Mesendoderm (in vitro differentiated cells): Measurements from ENCODE around the gene PLN. TPM values are rescaled to one million over a fixed set of nuclear protein-coding genes. Genes with fewer than 3 reads are reported as not detected.

Experiments
- DNase-seq: peaks from one replicate; pipeline ENCODE4 v3.0.0; 2013
- H2AK5ac ChIP-seq: 2 replicates; pipeline ENCODE4 v1.6.1; 2013; ENCODE audit warnings: low read length, inconsistent platforms
- H2BK120ac ChIP-seq: 2 replicates; pipeline ENCODE4 v1.6.1; 2013; ENCODE audit warnings: low read depth, mild to moderate bottlenecking, low read length, moderate library complexity, mixed read lengths
- H2BK15ac ChIP-seq: replicated peaks from 2 replicates; pipeline ENCODE4 v1.6.1; 2013; ENCODE audit warnings: low read depth, mild to moderate bottlenecking, moderate library complexity
- H2BK5ac ChIP-seq: 2 replicates; pipeline ENCODE4 v1.6.1; 2013; ENCODE audit warnings: low read length, inconsistent platforms
- H3K18ac ChIP-seq: 2 replicates; pipeline ENCODE4 v1.6.1; 2013; ENCODE audit warnings: mild to moderate bottlenecking, low read length, mixed read lengths
- H3K23ac ChIP-seq: one replicate; pipeline ENCODE4 v1.6.1; 2013; ENCODE audit warnings: low read length
- H3K27ac ChIP-seq: 2 replicates; pipeline ENCODE4 v1.5.1; 2013; ENCODE audit warnings: low read depth, mild to moderate bottlenecking, inconsistent platforms, low read length, moderate library complexity
- H3K27me3 ChIP-seq: 2 replicates; pipeline ENCODE4 v1.6.1; 2013; ENCODE audit warnings: low read length, control low read depth, mild to moderate bottlenecking, inconsistent platforms; ENCODE audit not compliant: insufficient read depth, poor library complexity
- H3K36me3 ChIP-seq: 2 replicates; pipeline ENCODE4 v1.6.1; 2013; ENCODE audit warnings: low read length, inconsistent platforms; ENCODE audit not compliant: control insufficient read depth, insufficient read depth
- H3K4ac ChIP-seq: one replicate; pipeline ENCODE4 v1.6.1; 2013; ENCODE audit warnings: low read depth, mild to moderate bottlenecking, low read length, moderate library complexity
- H3K4me1 ChIP-seq: 2 replicates; pipeline ENCODE4 v1.6.1; 2013; ENCODE audit warnings: low read depth, low read length, inconsistent platforms; ENCODE audit not compliant: control insufficient read depth
- H3K4me2 ChIP-seq: 2 replicates; pipeline ENCODE4 v1.6.1; 2013; ENCODE audit warnings: low read length
- H3K4me3 ChIP-seq: 2 replicates; pipeline ENCODE4 v1.5.1; 2013; ENCODE audit warnings: mild to moderate bottlenecking, low read length
- H3K56ac ChIP-seq: one replicate; pipeline ENCODE4 v1.6.1; 2013; ENCODE audit warnings: low read length
- H3K79me1 ChIP-seq: 2 replicates; pipeline ENCODE4 v1.6.1; 2013; ENCODE audit warnings: low read length, inconsistent platforms
- H3K79me2 ChIP-seq: 2 replicates; pipeline ENCODE4 v1.6.1; 2013; ENCODE audit warnings: mild to moderate bottlenecking, low read length; ENCODE audit not compliant: control insufficient read depth, insufficient read depth
- H3K9ac ChIP-seq: 2 replicates; pipeline ENCODE4 v1.6.1; 2013; ENCODE audit warnings: low read length, inconsistent platforms
- H4K5ac ChIP-seq: one replicate; pipeline ENCODE4 v1.6.1; 2013; ENCODE audit warnings: low read length
- H4K8ac ChIP-seq: one replicate; pipeline ENCODE4 v1.6.1; 2013; ENCODE audit warnings: low read depth, mild to moderate bottlenecking, control low read depth, low read length, moderate library complexity
- WGBS: extraction: QIAGEN DNeasy Blood & Tissue Kit; methylation state at CpG from one replicate; pipeline ENCODE4 v1.1.7; 2013; ENCODE audit warnings: low lambda C conversion rate, missing lambda C conversion rate; ENCODE audit not compliant: insufficient coverage; ENCODE audit errors: extremely low coverage; 5-methylcytosine and 5-hydroxymethylcytosine counted together
- polyA plus RNA-seq, 2 experiments: library from polyadenylated mRNA; stranded (reverse); fragments of 200-250 nt; gene quantifications; one replicate each; pipeline ENCODE4 v1.2.3, GENCODE V29; 2013

PLN gene
- polyA plus RNA-seq (2013, experiment 1 of 2): 0.03 TPM
- polyA plus RNA-seq (2013, experiment 2 of 2): 0.03 TPM

GRCh38 chr6:118548136-118548535 is at the start of gene PLN:
Gene PLN, plus strand, starts transcription at chr6:118548296. Its CDS starts 10,626 bp downstream, at chr6:118558922.
- Histone ChIP-seq H3K18ac (no peak within 1 kb of the TSS), H3K4me3 (no peak within 1 kb of the TSS), H3K23ac (no peak within 1 kb of the TSS), H3K4me1 (no peaks in the 10 kb centered on the region), H3K4ac (no peak within 1 kb of the TSS), H2BK120ac (no peak within 1 kb of the TSS), H2BK5ac (no peak within 1 kb of the TSS), H3K36me3 (no peaks in the 10 kb centered on the region), H4K5ac (no peak within 1 kb of the TSS), H3K79me2 (no peaks in the 10 kb centered on the region), H3K4me2 (no peak within 1 kb of the TSS), H3K27ac (no peak within 1 kb of the TSS), H4K8ac (no peak within 1 kb of the TSS), H3K27me3 (no peaks in the 10 kb centered on the region), H3K79me1 (no peaks in the 10 kb centered on the region), H2BK15ac (no peak within 1 kb of the TSS), H3K56ac (no peak within 1 kb of the TSS), H2AK5ac (no peak within 1 kb of the TSS), H3K9ac (no peak within 1 kb of the TSS)
- WGBS: no CpG with 5 or more reads among the region's 3 CpGs
- peak; percentile 23 for DNase-seq

GRCh38 chr6:118500130-118501015 is 47.7 kb upstream of the PLN start:
- H4K5ac ChIP-seq: no peak overlapping the region
- no peak overlapping the region for H4K8ac ChIP-seq
- no peaks in the 10 kb centered on the region for H3K79me1 ChIP-seq
- H3K27me3 ChIP-seq: no peaks in the 10 kb centered on the region
- no peak overlapping the region for H3K4me3 ChIP-seq
- WGBS: no CpG with 5 or more reads among the region's 10 CpGs
- no peak overlapping the region for H2BK120ac ChIP-seq
- no peak overlapping the region for H2BK15ac ChIP-seq
- no peaks in the 10 kb centered on the region for H3K4me1 ChIP-seq
- H3K4me2 ChIP-seq: no peak overlapping the region
- H3K36me3 ChIP-seq: no peaks in the 10 kb centered on the region
- no peak overlapping the region for H3K4ac ChIP-seq
- no peak overlapping the region for H3K18ac ChIP-seq
- peak overlapping the region; percentile 0 for H3K27ac ChIP-seq
- H3K23ac ChIP-seq: no peak overlapping the region
- H2BK5ac ChIP-seq: no peak overlapping the region
- H3K79me2 ChIP-seq: no peaks in the 10 kb centered on the region
- no peak overlapping the region for H3K9ac ChIP-seq
- no peak overlapping the region for H2AK5ac ChIP-seq
- peak; percentile 79 for DNase-seq
- no peak overlapping the region for H3K56ac ChIP-seq

DNA sequence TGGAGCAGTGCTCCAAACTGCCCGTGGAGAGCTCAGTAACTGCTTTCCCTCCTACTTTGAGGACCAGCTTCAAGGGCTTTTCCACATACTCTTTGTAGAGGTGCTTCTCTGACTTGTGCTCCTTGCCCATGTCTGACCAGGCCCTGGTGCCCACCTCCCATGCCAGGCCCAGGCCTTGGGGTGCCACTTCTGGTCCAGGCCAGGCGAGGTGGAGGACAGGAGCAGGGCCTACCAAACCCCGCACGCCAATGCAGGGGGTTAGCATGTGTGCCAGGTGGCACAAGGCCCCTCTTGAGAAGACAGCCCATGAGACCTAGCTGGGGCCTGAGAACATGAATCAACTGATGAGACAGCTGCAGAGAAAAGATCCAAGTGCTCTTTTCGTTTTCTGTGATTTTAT is 47.0 kb upstream of the PLN start:
- Histone ChIP-seq H3K27me3 (no peaks in the 10 kb centered on the region), H2AK5ac (no peak overlapping the region), H3K56ac (no peak overlapping the region), H3K4me3 (no peak overlapping the region), H3K27ac (no peak overlapping the region), H3K18ac (no peak overlapping the region), H3K4me2 (no peak overlapping the region), H3K9ac (no peak overlapping the region), H2BK15ac (no peak overlapping the region), H3K79me1 (no peaks in the 10 kb centered on the region), H3K36me3 (no peaks in the 10 kb centered on the region), H3K79me2 (no peaks in the 10 kb centered on the region), H3K4me1 (no peaks in the 10 kb centered on the region), H3K4ac (no peak overlapping the region), H2BK5ac (peak overlapping the region; percentile 32), H2BK120ac (no peak overlapping the region), H4K8ac (no peak overlapping the region), H4K5ac (no peak overlapping the region), H3K23ac (no peak overlapping the region)
- WGBS: no CpG with 5 or more reads among the region's 5 CpGs
- no peak for DNase-seq

DNA sequence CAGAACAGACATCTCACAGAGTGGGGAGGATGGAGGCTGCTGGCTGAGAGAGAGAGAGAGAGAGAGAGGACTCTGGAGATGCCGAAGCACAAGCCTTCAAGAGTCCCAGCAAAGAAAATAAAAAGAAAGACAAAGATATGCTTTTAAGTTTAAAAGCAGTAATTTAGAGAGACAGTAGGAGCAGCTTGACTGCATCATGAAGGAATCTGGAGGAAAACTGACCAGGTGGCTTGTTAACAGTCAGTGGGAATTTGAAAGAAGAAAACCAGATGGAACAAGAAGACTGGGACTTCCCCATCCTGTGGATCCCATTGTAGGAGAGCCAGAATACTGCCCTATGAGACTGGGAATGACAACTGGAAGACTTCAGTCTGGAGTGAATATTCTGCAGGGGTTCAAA is 46.3 kb upstream of the PLN start:
- Histone ChIP-seq H3K4me3 (no peak overlapping the region), H2BK120ac (no peak overlapping the region), H2AK5ac (no peak overlapping the region), H3K4ac (no peak overlapping the region), H3K79me1 (no peaks in the 10 kb centered on the region), H2BK5ac (no peak overlapping the region), H3K79me2 (no peaks in the 10 kb centered on the region), H4K5ac (no peak overlapping the region), H3K9ac (no peak overlapping the region), H3K23ac (no peak overlapping the region), H3K27me3 (no peaks in the 10 kb centered on the region), H3K4me2 (no peak overlapping the region), H3K27ac (no peak overlapping the region), H3K36me3 (no peaks in the 10 kb centered on the region), H4K8ac (no peak overlapping the region), H2BK15ac (peak overlapping the region; percentile 36), H3K4me1 (no peaks in the 10 kb centered on the region), H3K18ac (no peak overlapping the region), H3K56ac (no peak overlapping the region)
- DNase-seq: no peak
- no CpG with 5 or more reads among the region's 1 CpG for WGBS

GRCh38 chr6:118502169-118502568 is 45.9 kb upstream of the PLN start:
- Histone ChIP-seq H3K9ac (no peak overlapping the region), H3K36me3 (no peaks in the 10 kb centered on the region), H4K5ac (no peak overlapping the region), H3K4ac (no peak overlapping the region), H3K79me2 (no peaks in the 10 kb centered on the region), H2AK5ac (no peak overlapping the region), H3K27ac (no peak overlapping the region), H3K4me2 (no peak overlapping the region), H3K79me1 (no peaks in the 10 kb centered on the region), H2BK120ac (no peak overlapping the region), H3K23ac (no peak overlapping the region), H3K56ac (no peak overlapping the region), H3K27me3 (no peaks in the 10 kb centered on the region), H4K8ac (no peak overlapping the region), H3K4me1 (no peaks in the 10 kb centered on the region), H3K4me3 (no peak overlapping the region), H2BK5ac (no peak overlapping the region), H3K18ac (no peak overlapping the region), H2BK15ac (no peak overlapping the region)
- no CpG with 5 or more reads among the region's 2 CpGs for WGBS
- no peak for DNase-seq
